NCI-H345 (cell line): ENCODE measurements around the gene BIRC6.
"Not testable (repeated sequence)": the region's sequence is repeated elsewhere in the genome, so short reads cannot be mapped to it uniquely, and the experiment has no call there.

Source experiments
- DNase-seq: peaks from one replicate; lab custom pipeline; 2025; lab: John Stamatoyannopoulos, UW

The BIRC6 gene

DNA sequence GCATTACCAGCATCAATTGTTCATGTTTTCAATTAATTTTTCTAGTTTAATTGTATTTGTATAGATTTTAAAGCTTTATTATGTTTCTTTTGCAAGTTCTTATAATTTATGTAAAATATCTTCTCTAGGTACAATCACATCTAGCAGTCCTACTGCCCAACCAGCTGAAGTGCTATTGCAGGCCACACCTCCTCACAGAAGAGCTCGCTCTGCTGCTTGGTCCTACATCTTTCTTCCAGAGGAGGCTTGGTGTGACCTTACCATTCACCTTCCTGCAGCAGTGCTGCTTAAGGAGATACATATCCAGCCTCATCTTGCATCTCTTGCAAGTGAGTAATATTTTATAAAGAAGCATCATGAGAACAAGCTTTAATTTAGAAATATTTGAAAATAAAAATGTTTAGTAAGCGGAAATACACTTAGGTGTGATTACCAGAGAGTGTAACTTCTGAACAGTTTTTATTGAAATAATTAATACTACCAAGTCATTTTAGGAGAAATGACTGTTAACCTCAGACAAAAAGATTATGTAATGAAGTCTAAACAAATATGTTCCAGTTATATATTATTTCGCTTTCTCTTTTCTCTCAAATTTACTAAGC lies 148.2 kb downstream of the BIRC6 start:
- no peak for DNase-seq

DNA sequence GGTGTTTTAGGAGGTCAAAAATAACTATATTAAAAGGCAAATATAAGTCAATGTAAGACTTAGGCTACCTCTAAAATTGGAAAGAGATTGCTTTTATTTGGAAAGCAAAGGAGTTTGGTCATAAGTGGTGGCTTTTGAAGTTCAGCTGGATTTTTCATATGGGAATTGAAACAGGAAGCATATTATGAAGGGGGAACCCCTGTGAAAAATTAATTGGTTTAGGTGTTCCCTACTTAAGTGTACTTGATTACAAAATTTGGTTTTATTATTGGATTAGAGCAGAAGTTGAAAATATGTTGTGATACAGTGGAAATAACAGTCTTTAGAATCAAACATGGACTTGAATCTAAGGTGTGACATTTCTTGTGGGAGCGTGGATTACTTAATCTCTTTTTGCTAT lies 149.6 kb downstream of the BIRC6 start:
- no peak for DNase-seq

DNA sequence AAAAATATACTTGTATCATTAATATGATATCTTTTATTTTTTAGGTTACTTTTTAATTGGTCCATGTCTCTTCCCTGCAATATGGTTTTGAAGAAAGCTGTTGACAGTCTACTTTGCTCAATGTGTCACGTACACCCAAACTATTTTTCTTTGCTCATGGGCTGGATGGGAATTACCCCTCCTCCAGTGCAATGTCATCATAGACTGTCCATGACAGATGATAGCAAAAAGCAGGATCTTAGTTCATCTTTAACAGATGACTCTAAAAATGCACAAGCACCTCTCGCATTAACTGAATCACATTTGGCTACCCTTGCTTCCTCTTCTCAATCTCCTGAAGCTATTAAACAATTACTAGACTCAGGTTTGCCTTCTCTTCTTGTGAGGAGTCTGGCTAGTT lies 158.1 kb downstream of the BIRC6 start:
- no peak for DNase-seq

DNA sequence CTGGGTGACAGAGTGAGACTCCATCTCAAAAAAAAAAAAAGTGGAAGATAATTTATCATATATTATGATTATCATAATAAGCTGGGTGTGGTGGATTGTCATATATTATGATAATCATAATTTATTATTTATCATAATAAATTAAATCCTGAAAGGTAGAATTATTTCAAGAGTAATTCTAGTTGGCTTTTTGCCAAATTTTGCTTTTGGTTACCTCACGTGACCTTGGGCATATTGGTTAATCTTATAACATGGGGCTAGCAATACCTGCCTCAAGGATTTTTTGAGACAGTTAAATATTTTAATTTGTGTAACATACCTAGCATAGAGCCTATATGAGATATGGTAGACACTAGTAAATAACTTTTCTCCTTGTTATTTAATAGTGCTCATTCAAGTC lies 159.7 kb downstream of the BIRC6 start:
- DNase-seq, result no peak

- no peak for DNase-seq
Measured at GRCh38 chr2:32522770-32523169, 165.9 kb downstream of the BIRC6 start.

DNA sequence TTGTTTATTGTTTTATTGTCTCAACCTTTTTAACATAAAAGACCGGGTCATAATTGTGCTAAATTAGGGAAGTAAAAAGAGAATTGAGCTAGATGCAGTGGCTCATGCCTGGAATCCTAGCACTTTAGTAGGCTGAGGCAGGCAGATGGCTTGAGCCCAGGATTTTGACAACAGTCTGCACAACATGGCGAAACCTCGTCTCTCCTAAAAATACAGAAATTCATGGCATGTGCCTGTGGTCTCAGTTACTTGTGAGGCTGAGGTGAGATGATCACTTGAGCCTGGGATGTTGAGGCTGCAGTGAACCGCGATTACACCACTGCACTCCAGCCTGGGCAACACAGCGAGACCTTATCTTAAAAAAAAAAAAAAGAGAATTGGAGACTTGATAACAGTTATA lies 166.9 kb downstream of the BIRC6 start:
- no peak for DNase-seq

GRCh38 chr2:32532341-32532740 lies 175.5 kb downstream of the BIRC6 start:
- no peak for DNase-seq

GRCh38 chr2:32532961-32533360 lies 176.1 kb downstream of the BIRC6 start:
- DNase-seq, result no peak

- DNase-seq, result no peak
Measured at GRCh38 chr2:32534831-32535230, 178.0 kb downstream of the BIRC6 start.

DNA sequence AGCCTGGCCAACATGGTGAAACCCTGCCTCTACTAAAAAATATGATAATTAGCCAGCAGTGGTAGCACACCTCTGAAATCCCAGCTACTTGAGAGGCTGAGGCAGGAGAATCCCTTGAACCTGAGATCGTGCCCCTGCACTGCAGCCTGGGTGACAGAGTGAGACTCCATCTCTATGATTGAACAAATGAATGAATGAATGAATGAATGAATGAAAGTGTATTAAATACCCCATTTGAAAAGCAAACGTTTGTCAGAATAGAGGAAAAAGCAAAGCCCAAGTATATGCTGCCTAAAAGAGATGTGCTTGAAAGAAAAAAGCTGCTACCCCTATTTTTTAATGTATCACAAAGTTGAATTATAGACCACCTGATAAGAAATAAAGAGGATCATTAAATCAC lies 181.9 kb downstream of the BIRC6 start:
- DNase-seq, result no peak

- DNase-seq, result not testable (repeated sequence)
Measured at GRCh38 chr2:32552483-32552882, 195.7 kb downstream of the BIRC6 start.

DNA sequence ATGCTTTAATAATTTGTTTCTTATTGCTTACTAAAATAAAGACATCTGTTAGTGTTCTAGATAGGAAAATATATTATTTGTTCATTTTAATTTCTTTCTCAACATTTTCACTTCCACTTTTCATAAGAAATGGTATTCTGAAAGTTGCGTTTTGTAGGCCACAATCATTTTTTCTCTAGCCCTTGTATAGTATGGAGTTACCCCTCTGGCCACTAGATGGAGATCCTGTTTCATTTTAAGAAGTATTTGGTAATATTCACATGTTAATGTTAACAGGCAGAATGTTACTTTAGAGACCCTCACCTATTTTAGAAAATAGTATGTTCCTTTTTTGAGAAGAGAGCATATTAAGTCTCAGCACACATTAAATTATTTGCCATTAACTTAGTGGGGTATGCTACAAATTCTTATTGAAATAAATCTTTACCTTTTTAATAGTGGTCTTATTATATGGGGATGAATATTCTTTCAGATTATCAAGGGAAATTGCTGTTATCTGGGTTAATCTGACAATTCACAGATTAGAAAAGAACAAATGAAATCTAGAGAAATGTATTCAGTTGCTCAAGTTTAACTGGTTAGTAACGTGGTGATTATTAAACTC lies 197.1 kb downstream of the BIRC6 start:
- DNase-seq, result no peak

- DNase-seq, result no peak
Measured at GRCh38 chr2:32558492-32558891, 201.7 kb downstream of the BIRC6 start.

- DNase-seq, result no peak
Measured at GRCh38 chr2:32559136-32559535, 202.3 kb downstream of the BIRC6 start.

GRCh38 chr2:32562906-32563305 lies 206.1 kb downstream of the BIRC6 start:
- DNase-seq, result no peak

- DNase-seq, result no peak
Measured at GRCh38 chr2:32564417-32565035, 207.7 kb downstream of the BIRC6 start.

GRCh38 chr2:32565902-32566301 lies 209.1 kb downstream of the BIRC6 start:
- no peak for DNase-seq

GRCh38 chr2:32572030-32572429 lies 215.2 kb downstream of the BIRC6 start:
- no peak for DNase-seq

- DNase-seq, result no peak
Measured at GRCh38 chr2:32572737-32573136, 215.9 kb downstream of the BIRC6 start.

- DNase-seq, result no peak
Measured at GRCh38 chr2:32591669-32592463, 235.0 kb downstream of the BIRC6 start.

- no peak for DNase-seq
Measured at GRCh38 chr2:32594573-32594972, 237.8 kb downstream of the BIRC6 start.

DNA sequence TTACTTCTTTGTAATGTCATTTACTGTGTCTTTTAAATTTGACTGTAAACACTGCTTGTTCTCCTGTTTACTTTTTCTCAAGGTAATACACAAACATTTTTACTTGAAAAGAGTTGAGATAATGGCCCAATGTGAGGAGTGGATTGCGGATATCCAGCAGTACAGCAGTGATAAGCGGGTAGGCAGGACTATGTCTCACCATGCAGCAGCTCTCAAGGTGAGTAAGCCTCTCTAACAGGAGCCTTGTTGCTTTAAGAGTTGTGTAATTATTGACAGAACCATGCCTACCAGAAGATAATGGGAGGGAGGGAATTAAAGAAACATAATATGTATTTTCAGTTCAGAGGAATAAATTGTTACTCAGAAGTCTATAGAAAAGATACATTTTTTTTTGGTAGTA lies 254.5 kb downstream of the BIRC6 start:
- DNase-seq, result no peak

DNA sequence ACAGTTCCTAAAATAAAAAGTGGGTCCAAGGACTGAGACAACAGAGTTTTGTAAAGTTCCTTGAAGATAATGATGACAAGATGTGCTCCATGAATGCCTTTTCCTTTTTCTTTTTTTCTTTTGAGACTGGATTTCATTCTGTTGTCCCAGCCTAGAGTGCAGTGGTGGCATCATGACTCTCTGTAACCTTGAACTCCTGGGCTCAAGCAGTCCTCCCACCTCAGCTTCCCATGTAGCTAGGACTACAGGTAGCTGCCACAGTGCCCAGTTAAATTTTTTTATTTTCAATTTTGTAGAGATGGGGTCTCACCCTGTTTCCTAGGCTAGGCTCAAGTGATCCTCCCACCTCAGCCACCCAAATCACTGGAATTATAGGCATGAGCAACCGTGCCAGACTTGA lies 254.9 kb downstream of the BIRC6 start:
- DNase-seq, result no peak
